ENCODE measurements around the gene LRRC4C.

DNA sequence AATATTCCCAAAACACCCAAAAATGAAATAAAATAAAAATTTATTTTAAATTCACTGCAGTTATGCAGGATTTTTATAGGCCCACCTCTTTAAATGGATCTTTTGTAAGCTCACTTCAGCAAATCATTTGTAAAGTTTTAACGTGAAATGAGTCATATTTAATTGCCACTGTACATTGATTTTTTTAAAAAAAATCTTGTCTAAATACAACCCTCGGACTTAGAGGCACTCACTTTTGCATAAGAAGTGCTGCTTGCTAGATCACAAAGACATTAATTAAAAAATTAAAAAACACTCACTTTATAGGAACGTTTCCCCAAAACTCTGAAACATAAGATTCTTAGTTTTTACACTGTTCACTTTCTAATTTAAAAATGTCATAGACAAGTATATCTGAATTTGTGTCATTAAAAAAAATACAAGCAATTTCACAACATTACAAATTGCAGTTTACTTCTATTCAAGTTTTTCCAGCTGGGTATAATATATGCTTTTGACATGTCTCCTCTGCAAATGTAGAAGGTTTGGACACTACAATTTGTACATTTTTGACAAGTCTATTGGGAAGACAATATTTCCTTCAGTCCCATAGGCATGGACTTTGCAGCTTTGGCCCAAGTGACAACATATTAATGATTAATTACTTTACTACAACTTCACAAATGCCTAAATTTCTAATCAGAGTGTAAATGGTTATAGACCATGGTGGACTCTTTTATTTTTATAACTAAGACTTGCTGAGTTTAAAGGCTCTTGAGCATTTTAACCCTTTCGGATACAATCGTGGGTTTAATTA lies 1088.4 kb downstream of the LRRC4C start:
- TF ChIP-seq POLR2AphosphoS5 (IDR thresholded peaks at IDR 0.05; ENCODE audit: low read depth, low read length) = no peak
- TF ChIP-seq TAF1 (IDR thresholded peaks at IDR 0.05; ENCODE audit: borderline replicate concordance, low read depth, low read length) = no peak
- no peak for TF ChIP-seq POLR2A (IDR thresholded peaks at IDR 0.05; ENCODE audit: low read depth, low read length)

Measured in GM12892 (cell line).